ENCODE data around the gene PDE4D.

The PDE4D gene

GRCh38 chr5:59251627-59252026, 641.9 kb downstream of the PDE4D start:
- TF ChIP-seq CTCF (conservative IDR thresholded peaks at IDR 0.05; ENCODE audit: low read length), result no peak
- no peak for DNase-seq (ENCODE audit: low read depth)
- H3K4me3 ChIP-seq (ENCODE audit: low read length), result no peak overlapping the region

- no peak overlapping the region for H3K4me3 ChIP-seq (ENCODE audit: low read length)
- no peak for TF ChIP-seq CTCF (conservative IDR thresholded peaks at IDR 0.05; ENCODE audit: low read length)
- DNase-seq (ENCODE audit: low read depth), result no peak
Measured at GRCh38 chr5:59249726-59250125, 643.8 kb downstream of the PDE4D start.

GRCh38 chr5:59249160-59249559, 644.4 kb downstream of the PDE4D start:
- no peak for TF ChIP-seq CTCF (conservative IDR thresholded peaks at IDR 0.05; ENCODE audit: low read length)

GRCh38 chr5:59246882-59247281, 646.6 kb downstream of the PDE4D start:
- TF ChIP-seq CTCF (conservative IDR thresholded peaks at IDR 0.05; ENCODE audit: low read length), result no peak
- no peak for DNase-seq (ENCODE audit: low read depth)
- no peak overlapping the region for H3K4me3 ChIP-seq (ENCODE audit: low read length)

More at GRCh38 chr5:59249160-59249559, 644.4 kb downstream of the PDE4D start:
- DNase-seq (ENCODE audit: low read depth), result no peak
- H3K4me3 ChIP-seq (ENCODE audit: low read length), result no peak overlapping the region

GRCh38 chr5:59246145-59246869, 647.2 kb downstream of the PDE4D start:
- TF ChIP-seq CTCF (conservative IDR thresholded peaks at IDR 0.05; ENCODE audit: low read length), result no peak
- H3K4me3 ChIP-seq (ENCODE audit: low read length), result no peak overlapping the region
- DNase-seq (ENCODE audit: low read depth), result peak; percentile 20

- no peak for TF ChIP-seq CTCF (conservative IDR thresholded peaks at IDR 0.05; ENCODE audit: low read length)
- H3K4me3 ChIP-seq (ENCODE audit: low read length), result no peak overlapping the region
- no peak for DNase-seq (ENCODE audit: low read depth)
Measured at GRCh38 chr5:59245198-59245597, 648.3 kb downstream of the PDE4D start.

GRCh38 chr5:59241552-59241951, 652.0 kb downstream of the PDE4D start:
- no peak for TF ChIP-seq CTCF (conservative IDR thresholded peaks at IDR 0.05; ENCODE audit: low read length)
- no peak overlapping the region for H3K4me3 ChIP-seq (ENCODE audit: low read length)
- DNase-seq (ENCODE audit: low read depth), result no peak

All from AG10803 (cell line).